ENCODE data around the gene SLC6A20.
"Not testable (repeated sequence)": the region's sequence is repeated elsewhere in the genome, so short reads cannot be mapped to it uniquely, and the experiment has no call there.

Gene SLC6A20

DNA sequence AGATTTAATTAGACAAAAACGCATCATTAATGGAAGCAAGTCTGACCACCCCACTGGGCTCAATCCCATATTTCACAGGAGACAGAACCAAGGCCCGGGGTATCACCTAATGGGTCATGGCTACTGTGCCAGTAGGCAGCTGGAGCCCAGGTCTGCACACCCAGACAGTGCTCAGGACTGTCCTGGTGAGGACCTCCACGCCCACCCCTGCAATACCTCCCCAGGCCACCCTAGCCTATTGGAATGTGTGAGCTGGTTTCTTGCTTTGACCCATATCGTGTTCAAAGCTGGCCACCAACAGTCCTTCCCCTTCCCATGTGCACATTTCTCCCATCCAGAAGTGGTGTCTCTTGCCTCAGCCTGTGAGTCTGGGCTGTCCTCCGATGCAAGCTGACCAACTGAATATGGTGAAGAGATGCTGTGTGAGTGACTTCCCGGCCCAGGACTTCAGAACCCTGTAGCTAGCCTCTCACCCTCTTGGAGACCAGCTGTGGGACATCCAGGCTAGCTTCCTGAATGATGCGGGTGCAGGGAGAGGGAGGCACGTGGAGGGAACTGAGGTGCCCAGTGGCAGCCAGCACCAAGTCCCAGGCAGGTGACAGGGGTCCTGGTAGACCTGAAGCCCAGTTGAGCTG, 19.1 kb downstream of the SLC6A20 start:
- no peak for DNase-seq

DNA sequence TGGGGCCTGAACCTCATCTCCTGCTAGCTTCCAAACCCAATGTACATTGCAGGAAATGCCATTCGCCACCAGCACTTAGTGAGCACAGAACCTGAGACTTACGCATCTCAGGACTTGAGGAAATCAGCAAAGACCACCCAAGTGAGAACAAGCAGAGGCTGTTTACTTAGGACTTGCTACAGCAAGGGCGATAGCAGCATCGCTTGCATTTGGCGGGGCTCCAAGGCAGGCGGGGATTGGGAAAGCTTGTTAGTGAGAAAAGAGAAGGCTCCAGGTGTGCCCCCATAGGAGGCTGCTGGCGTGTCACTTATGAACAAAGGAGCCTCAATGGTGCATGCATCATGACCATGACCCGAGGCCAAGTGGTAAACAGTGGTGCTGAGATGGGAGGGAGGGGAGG, 19.7 kb downstream of the SLC6A20 start:
- DNase-seq = no peak

DNA sequence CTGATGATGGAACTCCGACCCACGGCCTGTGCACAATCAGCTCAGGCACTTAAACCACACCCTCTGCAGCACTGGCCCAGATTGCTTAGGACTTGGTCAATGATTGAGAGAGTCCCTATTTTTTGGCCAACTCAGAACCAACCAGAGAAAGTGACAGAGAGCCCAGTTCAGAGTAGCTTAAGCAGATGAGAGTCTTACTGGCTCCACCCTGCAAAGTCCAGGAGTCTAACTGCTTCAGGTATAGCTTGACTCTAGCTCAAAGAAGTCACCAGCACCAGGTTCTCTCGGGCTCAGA, 20.1 kb downstream of the SLC6A20 start:
- DNase-seq = no peak

DNA sequence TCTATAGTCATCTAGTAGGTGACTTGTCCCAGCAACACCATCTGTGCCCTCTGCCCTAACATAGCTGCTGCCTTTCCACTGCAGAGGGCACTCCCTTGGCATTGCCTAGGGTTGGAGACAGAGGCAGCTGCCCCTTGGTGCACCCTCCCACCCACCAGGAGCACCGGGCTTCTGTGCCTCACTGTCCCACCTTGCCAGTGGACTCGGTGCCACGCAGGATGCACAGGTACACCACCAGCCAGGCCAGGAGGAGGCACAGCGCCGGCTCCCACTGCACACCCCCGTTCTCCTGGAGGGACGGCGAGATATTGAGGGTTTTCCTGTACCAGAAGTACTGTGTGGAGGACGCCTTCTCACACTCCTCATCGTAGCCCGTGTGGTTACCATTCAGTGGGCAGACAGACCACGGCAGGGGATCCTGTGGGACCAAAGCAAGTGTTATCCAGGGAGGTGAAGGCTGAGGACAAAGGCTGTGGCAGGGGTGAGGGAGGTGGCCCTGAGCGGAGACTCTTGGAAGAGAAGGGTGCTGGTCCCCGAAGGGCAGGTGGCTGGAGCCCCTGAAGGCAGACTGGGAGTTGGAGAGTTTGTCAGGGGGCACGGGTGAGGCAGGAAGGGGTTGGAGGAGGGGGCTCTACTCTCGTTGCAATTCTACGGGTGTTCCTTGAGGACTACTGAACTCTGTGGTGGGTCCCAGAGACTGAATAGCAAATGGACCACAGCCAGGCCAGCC, 20.6 kb downstream of the SLC6A20 start:
- no peak for DNase-seq

DNA sequence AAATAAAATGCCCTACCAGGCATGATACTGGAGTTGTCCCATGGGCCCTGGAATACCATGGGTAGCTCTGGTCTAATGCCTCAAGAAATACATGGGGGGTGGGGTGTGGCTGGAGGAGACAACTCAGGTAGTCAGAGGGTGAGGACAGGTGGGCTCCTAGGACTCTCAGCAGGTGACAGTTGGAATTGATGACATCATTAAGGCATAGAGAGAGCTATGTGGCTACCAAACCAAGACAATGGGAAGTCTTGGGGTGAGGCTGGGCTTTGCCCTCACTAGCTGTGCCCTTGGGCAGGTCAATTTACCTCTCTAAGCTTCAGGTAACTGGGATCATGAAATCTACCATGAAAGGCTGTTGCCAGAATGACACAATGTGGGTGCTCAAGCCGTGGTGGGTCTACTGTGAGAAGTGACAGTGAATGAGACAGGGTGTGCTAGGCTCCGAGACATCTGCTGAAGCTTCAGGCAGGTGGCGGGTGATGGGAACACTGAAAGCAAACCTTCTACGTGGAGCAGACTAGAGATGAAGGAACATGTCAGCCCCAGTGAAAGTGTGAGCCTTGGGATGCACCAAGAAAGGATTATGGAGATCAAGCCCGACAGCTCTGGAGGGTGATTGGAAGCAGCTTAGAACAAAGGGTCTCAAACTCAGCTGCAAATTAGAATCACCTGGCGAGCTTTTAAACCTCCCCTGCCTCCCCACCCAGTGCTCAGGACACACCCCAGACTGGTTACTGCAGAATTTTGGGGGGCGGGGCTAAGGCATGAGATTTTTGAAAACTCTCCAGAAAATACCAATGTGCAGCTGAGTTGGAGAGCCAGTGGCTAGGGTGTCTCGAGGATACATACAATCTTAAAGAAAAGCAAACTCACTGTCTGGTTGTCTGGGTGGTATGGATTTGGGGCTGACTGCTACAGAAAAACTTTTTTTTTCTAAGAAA, 21.5 kb downstream of the SLC6A20 start:
- DNase-seq = no peak

DNA sequence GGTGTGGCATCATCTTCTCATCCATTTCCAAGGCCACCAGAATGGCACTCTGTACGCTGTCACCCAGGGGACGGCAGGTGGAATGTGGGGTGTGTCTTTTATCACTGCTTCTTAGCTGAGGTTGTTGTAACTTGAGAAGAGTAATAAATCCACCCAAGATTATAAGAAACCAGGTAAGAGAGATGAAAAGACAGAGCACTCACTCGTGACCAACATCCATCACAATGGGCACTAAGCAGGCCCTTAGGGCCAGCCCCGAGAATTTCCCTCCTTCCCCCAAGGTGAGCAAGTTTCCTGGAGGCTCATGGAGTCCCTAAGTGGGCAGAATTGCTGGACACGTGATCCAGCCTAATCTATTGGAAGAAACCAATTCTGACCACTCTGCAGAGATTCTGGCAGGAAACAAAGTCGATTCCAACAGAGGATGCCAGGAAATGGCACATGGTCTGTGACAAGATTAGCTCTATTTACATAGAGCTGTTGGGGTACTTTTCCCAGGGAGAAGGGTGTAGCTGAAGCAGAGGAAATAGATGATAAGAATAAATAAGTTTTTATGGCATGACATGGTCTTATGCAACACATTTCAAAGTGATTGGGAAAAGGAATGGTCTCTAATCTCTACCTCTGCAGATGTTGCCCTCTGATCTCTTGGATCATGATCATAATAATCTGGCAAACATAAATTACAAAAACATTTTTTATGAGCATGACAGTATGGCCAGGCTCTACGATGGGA, 22.5 kb downstream of the SLC6A20 start:
- DNase-seq = no peak

DNA sequence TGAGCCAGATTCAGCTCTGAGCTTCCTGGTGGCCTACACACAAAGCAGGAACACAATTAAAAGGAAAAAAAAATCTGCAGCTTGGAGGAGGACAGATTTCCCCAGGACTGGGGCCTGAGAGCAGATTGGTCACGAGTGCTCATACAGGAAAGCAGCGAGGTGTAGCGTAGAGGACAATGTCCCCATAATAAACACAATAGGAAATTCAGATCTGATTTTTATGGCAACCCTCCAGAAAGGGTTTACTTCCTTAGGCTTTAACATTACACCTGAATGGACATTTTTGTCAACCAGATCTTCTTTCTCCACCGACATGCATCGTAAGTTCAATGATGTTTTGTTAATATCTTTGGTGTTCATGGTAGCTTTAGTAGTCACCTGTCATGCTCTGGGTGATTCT, 23.3 kb downstream of the SLC6A20 start:
- no peak for DNase-seq

DNA sequence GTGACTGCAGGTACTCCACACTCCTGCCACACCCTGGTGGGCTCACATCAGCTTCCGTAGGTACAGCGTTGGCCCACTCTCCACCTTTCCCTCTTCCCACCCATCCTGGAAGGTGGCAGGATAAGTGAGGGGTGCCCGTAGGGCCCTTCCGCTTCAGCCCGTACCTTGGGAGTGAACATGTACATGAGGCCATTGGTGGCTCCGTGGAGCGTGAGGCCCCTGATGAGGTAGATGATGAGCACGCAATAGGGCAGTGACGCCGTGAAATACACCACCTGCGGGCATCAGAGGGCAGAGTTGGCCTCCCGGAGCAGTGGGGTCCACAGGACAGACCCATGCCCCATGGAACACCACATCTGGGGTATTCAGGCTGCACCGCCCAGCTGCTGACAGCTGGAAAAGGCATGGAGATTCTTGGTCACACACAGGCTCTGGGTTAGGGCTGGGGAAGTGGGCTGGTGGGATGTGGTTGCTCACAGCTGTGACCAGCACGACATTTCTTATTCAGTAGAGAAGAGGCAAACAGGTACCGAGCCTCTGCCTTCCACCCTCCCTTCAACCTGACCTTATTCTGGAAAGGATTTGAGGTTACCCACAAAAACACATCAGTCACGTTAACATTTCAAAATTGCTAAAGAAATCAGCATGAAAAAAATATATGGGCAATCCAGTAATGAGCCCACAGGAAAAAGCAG, 23.8 kb downstream of the SLC6A20 start:
- no peak for DNase-seq

DNA sequence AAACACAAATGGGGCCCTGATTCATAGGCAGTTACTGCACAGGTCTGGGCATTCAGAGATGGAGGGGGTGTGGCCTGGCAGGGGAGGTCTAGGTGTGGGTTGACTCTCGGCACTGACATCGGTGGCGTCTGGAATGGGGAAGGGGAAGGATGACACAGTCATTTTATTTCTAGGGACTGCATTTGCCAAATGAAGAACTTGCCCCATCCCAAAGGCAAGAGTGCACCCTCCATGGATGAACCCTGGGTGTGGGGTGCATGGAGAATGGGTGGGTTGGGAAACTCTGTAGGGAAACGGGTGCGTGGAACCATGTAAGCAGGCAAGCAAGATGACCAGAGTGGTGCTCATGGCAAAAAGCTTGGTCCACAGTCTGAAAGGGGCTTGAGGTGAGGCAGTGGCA, 24.5 kb downstream of the SLC6A20 start:
- no peak for DNase-seq

DNA sequence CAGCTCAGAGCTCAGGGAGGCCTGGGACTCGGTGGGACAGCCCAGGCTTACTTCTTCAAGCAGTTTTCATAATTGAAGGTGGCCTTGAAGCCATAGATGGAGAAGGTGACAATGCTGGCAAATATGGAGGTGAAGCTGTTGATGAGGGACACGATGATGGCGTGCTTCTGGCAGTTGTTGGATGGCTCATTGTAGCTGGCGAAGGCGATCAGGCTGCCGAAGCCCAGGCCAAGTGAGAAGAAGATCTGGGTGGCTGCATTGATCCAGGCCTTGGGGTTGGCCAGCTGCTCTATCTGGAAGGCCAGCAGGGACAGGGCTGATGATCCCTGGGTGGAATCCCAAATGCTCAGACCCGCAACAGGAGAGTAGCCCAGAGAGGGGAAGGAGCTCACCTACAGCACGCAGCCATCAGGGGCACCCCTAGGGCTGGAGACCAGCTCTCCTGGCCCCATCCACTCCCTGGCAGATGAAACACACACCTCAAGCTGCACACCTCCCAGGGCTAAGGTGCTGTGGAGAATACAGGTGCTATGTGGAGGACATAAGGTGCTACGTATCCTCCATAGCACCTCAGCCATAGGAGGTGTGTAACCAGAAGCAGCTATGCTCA, 25.1 kb downstream of the SLC6A20 start:
- no peak for DNase-seq

DNA sequence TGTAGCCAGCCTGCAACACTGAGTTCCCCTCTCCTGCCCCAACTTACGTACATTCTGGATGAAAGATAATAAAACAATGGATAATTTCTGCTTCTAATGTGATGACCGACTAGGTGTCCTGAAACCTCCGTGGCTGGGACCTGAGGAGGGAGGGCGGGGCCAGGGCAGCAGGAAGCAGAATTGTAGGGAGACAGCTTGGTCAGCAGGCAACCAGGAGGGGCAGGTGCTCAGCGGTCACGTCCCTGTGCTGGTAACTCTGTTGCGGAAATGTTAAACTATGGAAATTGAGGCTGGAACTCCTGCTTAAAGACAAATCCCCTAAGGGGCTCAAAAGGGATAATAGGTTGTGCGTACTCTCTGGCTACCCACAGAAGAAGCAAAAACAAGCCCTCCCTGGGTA, 30.4 kb downstream of the SLC6A20 start:
- DNase-seq = no peak

DNA sequence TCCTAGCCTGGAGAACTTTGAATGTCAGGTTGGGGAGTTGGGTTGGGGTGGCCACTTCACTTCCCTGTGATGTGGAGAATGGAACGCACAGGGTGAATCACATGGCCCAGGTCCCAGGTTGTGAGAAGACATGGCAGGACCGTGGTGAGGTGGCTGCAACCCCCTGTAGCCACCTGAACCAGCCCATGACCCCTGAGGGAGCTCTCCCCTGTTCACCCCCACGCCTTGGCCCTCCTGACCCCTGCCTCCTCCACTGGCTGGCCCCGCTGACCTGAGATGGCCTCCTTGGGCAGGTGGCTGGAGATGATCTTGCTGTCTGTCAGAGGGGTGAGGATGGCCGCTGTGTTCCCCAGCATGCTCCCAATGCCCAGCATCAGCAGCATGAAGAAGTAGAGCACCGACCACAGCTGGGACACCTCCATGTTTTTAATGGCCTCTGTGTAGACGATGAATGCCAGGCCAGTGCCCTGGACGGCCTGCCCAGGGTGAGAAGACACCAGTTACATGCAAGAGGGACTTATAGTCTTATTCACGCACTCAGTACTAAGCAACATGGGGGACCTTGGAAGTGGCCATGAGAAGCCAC, 31.0 kb downstream of the SLC6A20 start:
- DNase-seq = no peak

DNA sequence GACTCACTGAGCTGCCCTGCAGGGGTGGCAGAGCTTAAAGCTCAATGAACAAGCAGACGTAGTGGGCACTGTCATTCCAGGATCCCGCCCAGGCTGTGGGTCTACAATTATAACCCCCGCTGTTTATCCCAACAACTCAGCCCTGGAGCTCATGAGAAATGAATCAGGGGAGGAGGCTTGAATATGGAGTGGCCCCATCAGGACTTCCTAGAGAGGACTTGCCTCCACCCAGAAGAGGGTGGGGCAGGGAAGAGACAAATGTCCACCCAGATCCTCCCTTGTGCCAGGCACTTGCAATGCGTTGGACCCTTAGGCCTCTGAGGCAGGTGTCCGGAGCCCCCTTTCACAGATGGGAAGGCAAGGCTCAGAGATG, 33.0 kb downstream of the SLC6A20 start:
- DNase-seq = no peak

DNA sequence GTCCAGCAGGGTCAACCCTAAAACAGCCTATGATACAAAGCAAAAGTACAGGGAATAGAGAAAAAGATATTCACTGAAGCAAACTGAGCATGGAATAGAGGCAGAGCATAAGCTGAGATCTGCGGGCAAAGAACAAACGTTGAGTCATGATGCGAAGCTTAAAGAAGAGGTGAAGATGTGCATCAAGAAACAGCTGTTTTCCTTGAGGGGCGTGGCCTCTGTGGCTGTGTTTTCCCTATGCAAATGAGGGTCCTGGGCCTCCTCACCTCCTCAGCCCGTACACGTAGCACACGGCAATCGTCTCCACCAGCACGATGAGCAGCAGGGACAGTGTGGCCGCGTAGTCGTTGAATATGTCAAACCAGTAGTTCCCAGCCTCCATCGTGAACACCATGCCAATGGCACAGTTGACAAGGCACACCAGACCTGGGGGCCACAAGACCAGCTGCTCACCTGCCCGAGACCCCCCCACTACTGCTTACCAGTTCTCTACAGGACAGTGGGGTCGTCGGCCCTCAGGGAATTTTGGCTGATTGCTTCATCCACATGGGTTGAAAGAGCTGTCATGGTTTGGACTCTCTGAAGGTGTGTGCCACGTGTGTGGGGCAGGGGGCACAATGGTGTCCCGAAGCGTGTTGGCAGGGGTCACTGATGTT, 33.6 kb downstream of the SLC6A20 start:
- no peak for DNase-seq

DNA sequence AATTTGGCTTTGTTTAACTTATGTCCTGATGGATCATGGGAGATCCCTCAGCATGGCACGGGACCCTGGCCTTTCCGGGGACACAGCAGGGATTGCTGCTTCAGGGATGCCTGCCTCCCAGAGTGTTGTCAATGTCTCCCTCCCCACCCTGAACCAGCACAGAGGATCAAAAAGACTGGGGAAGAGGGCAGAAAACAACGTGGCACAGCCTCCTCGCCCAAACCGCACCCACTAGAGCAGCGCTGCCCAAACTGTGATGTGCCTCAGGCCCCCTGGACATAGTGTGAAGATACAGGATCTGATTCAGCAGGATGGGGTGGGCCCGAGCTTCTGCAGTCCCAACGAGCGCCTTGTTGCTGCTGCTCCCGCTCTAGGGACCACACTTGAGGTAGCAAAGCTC, 34.5 kb downstream of the SLC6A20 start:
- no peak for DNase-seq

DNA sequence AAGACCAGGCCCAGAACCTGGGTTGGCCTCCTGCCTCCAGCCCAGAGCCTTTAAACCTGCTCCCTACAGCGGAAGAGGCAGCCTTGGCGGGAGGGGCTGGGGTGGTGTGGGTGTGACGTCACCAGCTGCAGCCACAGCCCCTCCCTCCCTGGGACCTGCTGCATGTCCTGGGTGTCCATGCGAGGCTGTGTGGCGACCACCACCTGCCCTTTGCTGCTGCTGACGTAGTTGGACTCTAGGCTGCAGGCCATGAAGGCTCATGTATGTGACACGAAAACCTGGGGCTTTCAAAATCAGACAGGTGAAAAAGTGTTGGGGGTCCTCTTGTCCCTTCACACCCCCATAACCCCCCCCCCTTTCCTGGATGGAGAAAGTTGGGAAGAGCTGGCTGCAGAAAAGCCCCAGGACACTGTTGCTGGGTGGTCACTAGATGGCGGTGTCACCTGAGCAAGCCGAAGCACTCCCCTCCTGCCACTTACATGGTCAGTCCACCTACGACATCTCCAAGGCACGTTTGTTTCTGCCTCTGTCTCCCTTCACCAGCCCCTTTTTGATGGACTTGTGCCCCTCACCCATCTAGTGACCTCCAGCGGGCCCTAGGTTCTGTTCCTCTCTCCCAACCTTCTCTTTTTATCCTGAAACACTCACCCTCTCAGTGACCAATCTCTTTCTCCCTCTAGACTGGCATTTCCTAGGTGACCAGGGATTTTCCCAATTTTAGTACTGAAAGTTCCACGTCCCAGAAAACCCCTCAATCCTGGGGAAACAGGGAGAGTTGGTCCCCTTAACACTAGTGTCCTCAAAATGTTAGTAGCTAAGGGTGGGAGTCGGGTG, 35.2 kb downstream of the SLC6A20 start:
- DNase-seq = peak; percentile 62

DNA sequence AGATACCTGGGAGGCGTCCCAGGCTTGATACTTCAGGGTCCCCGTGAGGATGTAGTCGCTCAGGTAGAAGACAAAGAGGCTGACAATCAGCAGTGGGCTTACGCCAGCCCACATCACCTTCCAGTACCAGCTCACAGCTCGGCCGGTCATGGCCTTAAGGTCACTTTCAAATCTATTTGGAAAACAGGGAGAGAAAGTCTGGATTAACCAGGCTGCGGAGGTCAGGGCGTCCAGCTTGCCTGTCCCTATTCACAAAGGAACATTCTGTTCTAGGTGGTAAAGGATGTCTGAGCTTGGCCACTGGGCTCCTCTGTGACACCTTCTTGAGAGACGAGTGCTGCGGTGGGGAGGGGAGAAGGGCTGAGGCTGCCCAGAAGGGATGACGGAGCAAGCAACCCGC, 36.5 kb downstream of the SLC6A20 start:
- no peak for DNase-seq

DNA sequence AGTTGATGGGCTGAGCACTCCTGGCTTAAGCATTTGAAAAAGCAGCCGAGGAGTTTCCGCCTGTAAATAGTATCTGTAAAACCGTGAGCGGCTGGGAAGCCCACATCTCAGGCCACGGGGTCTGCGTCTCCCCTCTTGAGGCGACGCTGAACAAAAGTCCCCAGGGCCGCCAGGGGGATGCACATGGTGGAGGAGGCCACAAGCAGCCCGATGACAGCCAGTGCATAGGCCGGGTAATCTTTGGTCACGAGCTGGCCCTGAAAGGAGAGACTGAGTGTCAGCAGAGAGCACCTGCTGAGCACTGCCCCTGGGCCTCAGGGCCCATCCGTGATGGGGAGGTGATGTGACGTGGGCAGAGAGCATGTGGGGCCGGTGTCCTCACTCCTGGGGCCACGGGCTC, 37.5 kb downstream of the SLC6A20 start:
- no peak for DNase-seq

DNA sequence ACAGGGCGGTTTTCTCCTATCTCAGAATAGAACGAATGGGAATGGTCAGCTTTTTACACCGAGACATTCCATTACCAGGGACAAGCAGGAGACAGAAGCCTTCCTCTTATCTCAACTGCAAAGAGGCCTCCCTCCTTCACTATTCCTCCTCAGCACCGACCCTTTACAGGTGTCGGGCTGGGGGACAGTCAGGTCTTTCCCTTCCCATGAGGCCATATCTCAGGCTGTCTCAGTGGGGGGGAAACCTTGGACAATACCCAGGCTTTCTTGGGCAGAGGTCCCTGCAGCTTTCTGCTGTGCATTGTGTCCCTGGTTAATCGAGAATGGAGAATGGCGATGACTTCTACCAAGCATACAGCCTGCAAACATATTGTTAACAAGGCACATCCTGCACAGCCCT, 39.2 kb downstream of the SLC6A20 start:
- DNase-seq = not testable (repeated sequence)

DNA sequence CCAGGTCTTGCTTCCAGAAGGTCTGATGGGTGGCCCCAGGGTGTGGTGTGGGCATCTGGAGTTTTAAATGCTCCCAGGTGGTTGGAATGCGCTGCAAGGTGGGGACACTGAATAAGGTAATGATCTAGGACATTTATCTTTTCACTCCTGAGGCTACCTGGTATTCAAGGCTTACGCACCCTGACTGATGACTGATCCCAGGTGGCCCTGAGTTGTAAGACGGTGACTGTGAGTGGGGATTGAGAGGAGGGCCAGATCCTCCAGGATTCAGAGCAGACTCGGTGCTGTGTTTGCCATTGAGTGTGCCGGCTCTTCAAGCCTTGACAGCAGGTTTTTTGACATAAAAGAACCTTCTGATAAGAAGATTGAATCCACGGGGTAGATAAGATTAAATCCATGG, 40.3 kb downstream of the SLC6A20 start:
- no peak for DNase-seq

All from CD4-positive, alpha-beta T cell treated with Interleukin-17A for 4 hours (primary cell).